Thyroid gland (tissue), 4 donors: ENCODE results near the gene CCDC107.

Experiments used
- CTCF ChIP-seq, 6 experiments: fragments of 200-600 bp in 3 of 6; fragments of 450-650 bp in 3 of 6; sonication (generic) in 3 of 6; IDR thresholded peaks; one replicate each; pipeline ENCODE4 v1.5.1; 2016 to 2019; ENCODE audit warnings: antibody characterized with exemption in 6 of 6, mild to moderate bottlenecking in 2 of 6, inconsistent platforms in 1 of 6, moderate library complexity in 1 of 6
- POLR2A ChIP-seq, 2 donors: fragments of 450-650 bp; IDR thresholded peaks; one replicate each; pipeline ENCODE4 v1.6.1; 2017; ENCODE audit warnings: antibody characterized with exemption in 2 of 2, mild to moderate bottlenecking in 2 of 2, moderate library complexity in 1 of 2

- peak in 1 of 6 experiments; percentile 17 for TF ChIP-seq CTCF (IDR thresholded peaks at IDR 0.05)
- peak in 1 of 2 donors; percentile 53 for TF ChIP-seq POLR2A (IDR thresholded peaks at IDR 0.05)
Observed at GRCh38 chr9:35664531-35665470, 6.7 kb downstream of the CCDC107 start, which contains the start of gene ARHGEF39.
